GM12874 (cell line): ENCODE results near the gene MSTN.

Source experiments
- CTCF ChIP-seq: IDR thresholded peaks from 2 replicates; pipeline ENCODE4 v1.5.1; 2011; ENCODE audit warnings: low read depth, mild to moderate bottlenecking, control low read depth, low read length, moderate library complexity; ENCODE audit not compliant: insufficient read depth

Gene MSTN

GRCh38 chr2:190017837-190018236 lies 44.7 kb downstream of the MSTN start:
- TF ChIP-seq CTCF = no peak
